Activated T-helper 1 cell treated with anti-CD3 and anti-CD28 coated beads, Interleukin-12 subunit alpha, Interleukin-12 subunit beta, Interleukin-2, Interleukin-4 antibody, amounts not matched to agents 30 ng/mL and 10 ng/mL and 1 ng/mL, durations not matched to agents 14 hours and 24 hours and 36 hours (primary cell): Measurements from ENCODE around the gene AFF3. TPM values are rescaled to one million over a fixed set of nuclear protein-coding genes. Genes with fewer than 3 reads are reported as not detected.
"Not testable (repeated sequence)": the region's sequence is repeated elsewhere in the genome, so short reads cannot be mapped to it uniquely, and the experiment has no call there.

Source experiments
- DNase-seq: peaks from one replicate; pipeline ENCODE4 v3.0.0; 2021; ENCODE audit warnings: low spot score
- H3K27ac Mint-ChIP-seq: one replicate; pipeline ENCODE4 v1.8.0; 2021; ENCODE audit warnings: mild to moderate bottlenecking, mixed read lengths
- H3K27me3 Mint-ChIP-seq: one replicate; pipeline ENCODE4 v1.8.0; 2022; ENCODE audit warnings: mild to moderate bottlenecking, moderate library complexity, mixed read lengths; ENCODE audit not compliant: insufficient read depth
- H3K36me3 Mint-ChIP-seq: one replicate; pipeline ENCODE4 v1.8.0; 2021; ENCODE audit warnings: low read depth, mixed read lengths
- H3K4me1 Mint-ChIP-seq: one replicate; pipeline ENCODE4 v1.8.0; 2021; ENCODE audit warnings: low read depth, mixed read lengths
- H3K4me3 Mint-ChIP-seq: one replicate; pipeline ENCODE4 v1.8.0; 2021; ENCODE audit warnings: mild to moderate bottlenecking, moderate library complexity, mixed read lengths
- H3K9me3 Mint-ChIP-seq: one replicate; pipeline ENCODE4 v1.8.0; 2021; ENCODE audit warnings: mixed read lengths
- intact Hi-C: fragments of 100-400 bp; cut with micrococcal nuclease; formaldehyde crosslinking; loops from one replicate; pipeline ENCODE4 v1.15.1; 2024
- total RNA-seq: library from RNA; stranded (reverse); gene quantifications from 2 replicates; pipeline ENCODE4 v1.2.3, GENCODE V29; 2022

AFF3 gene
- total RNA-seq, 1 donor from 2014 or later, result 2.4 TPM

- no peak for DNase-seq
- Mint-ChIP-seq H3K4me1 (no peaks in the 10 kb centered on the region), H3K9me3 (no peaks in the 10 kb centered on the region), H3K4me3 (no peak overlapping the region), H3K27me3 (peaks cover 1% of the 10 kb centered on the region), H3K27ac (no peak overlapping the region), H3K36me3 (no peaks in the 10 kb centered on the region)
- intact Hi-C loops, result no loop called here
These were observed 621.6 kb downstream of the AFF3 start for GRCh38 chr2:99520813-99521212.

- intact Hi-C loops, result no loop called here
- H3K36me3 Mint-ChIP-seq, result no peaks in the 10 kb centered on the region
- DNase-seq, result no peak
- no peak overlapping the region for H3K4me3 Mint-ChIP-seq
- no peaks in the 10 kb centered on the region for H3K9me3 Mint-ChIP-seq
- H3K4me1 Mint-ChIP-seq, result no peaks in the 10 kb centered on the region
- H3K27me3 Mint-ChIP-seq, result peaks cover 1% of the 10 kb centered on the region
- H3K27ac Mint-ChIP-seq, result no peak overlapping the region
These were observed 622.2 kb downstream of the AFF3 start for GRCh38 chr2:99520195-99520594.

- Mint-ChIP-seq H3K4me3 (no peak overlapping the region), H3K27ac (no peak overlapping the region), H3K27me3 (peaks cover 4% of the 10 kb centered on the region), H3K9me3 (no peaks in the 10 kb centered on the region), H3K4me1 (no peaks in the 10 kb centered on the region), H3K36me3 (no peaks in the 10 kb centered on the region)
- intact Hi-C loops, result no loop called here
- no peak for DNase-seq
These were observed 628.0 kb downstream of the AFF3 start for GRCh38 chr2:99514357-99514756.

GRCh38 chr2:99512181-99512591, 630.2 kb downstream of the AFF3 start:
- Mint-ChIP-seq H3K4me1 (no peaks in the 10 kb centered on the region), H3K36me3 (no peaks in the 10 kb centered on the region), H3K4me3 (no peak overlapping the region), H3K9me3 (no peaks in the 10 kb centered on the region), H3K27me3 (peaks cover 4% of the 10 kb centered on the region), H3K27ac (no peak overlapping the region)
- intact Hi-C loops, result no loop called here
- no peak for DNase-seq

- no peaks in the 10 kb centered on the region for H3K4me1 Mint-ChIP-seq
- no peak for DNase-seq
- no peak overlapping the region for H3K4me3 Mint-ChIP-seq
- no peaks in the 10 kb centered on the region for H3K36me3 Mint-ChIP-seq
- intact Hi-C loops, result no loop called here
- no peaks in the 10 kb centered on the region for H3K9me3 Mint-ChIP-seq
- peaks cover 2% of the 10 kb centered on the region for H3K27me3 Mint-ChIP-seq
- no peak overlapping the region for H3K27ac Mint-ChIP-seq
These were observed 633.0 kb downstream of the AFF3 start for GRCh38 chr2:99509387-99509786.

- H3K4me3 Mint-ChIP-seq, result no peak overlapping the region
These were observed 634.2 kb downstream of the AFF3 start for GRCh38 chr2:99507937-99508818.

GRCh38 chr2:99504844-99505584, 637.4 kb downstream of the AFF3 start:
- DNase-seq, result no peak
- Mint-ChIP-seq H3K27ac (no peak overlapping the region), H3K27me3 (peaks cover 2% of the 10 kb centered on the region), H3K4me3 (no peak overlapping the region), H3K4me1 (peaks cover 6% of the 10 kb centered on the region), H3K9me3 (no peaks in the 10 kb centered on the region), H3K36me3 (no peaks in the 10 kb centered on the region)
- intact Hi-C loops, result no loop called here

More at GRCh38 chr2:99507937-99508818, 634.2 kb downstream of the AFF3 start:
- DNase-seq, result no peak
- H3K27ac Mint-ChIP-seq, result no peak overlapping the region
- peaks cover 2% of the 10 kb centered on the region for H3K27me3 Mint-ChIP-seq
- H3K9me3 Mint-ChIP-seq, result no peaks in the 10 kb centered on the region
- H3K4me1 Mint-ChIP-seq, result peaks cover 6% of the 10 kb centered on the region
- H3K36me3 Mint-ChIP-seq, result no peaks in the 10 kb centered on the region
- intact Hi-C loops, result no loop called here

GRCh38 chr2:99503662-99504416, 638.6 kb downstream of the AFF3 start:
- intact Hi-C loops, H3K9me3 Mint-ChIP-seq, H3K27ac Mint-ChIP-seq, H3K4me3 Mint-ChIP-seq, H3K4me1 Mint-ChIP-seq, H3K27me3 Mint-ChIP-seq, DNase-seq, H3K36me3 Mint-ChIP-seq: not testable (repeated sequence)

GRCh38 chr2:99496021-99496420, 646.4 kb downstream of the AFF3 start:
- H3K27me3 Mint-ChIP-seq, result peaks cover 3% of the 10 kb centered on the region
- no peaks in the 10 kb centered on the region for H3K36me3 Mint-ChIP-seq
- H3K27ac Mint-ChIP-seq, result no peak overlapping the region
- intact Hi-C loops, result loop anchor here (10.0 kb wide), 3 partner anchors 671 to 1759 kb away; partner anchors contain the start of gene CNOT11
- no peak for DNase-seq
- no peak overlapping the region for H3K4me3 Mint-ChIP-seq
- H3K9me3 Mint-ChIP-seq, result no peaks in the 10 kb centered on the region
- peaks cover 21% of the 10 kb centered on the region for H3K4me1 Mint-ChIP-seq

Other genes with a start within 250 kb of the AFF3 start
- 0.23 and 0.32 TPM in 2 replicates for gene LONRF2, start 179.9 kb upstream of the AFF3 start, total RNA-seq